Natural killer cell (primary cell): ENCODE measurements around the gene TMCC1. TPM values are rescaled to one million over a fixed set of nuclear protein-coding genes. Genes with fewer than 3 reads are reported as not detected.
A peak's percentile ranks its signal among the peaks of the same experiment; 100 is the strongest.

Experiments used
- ATAC-seq, 3 donors: fragments of 150-1000 bp in 2 of 3; fragments of 200-7000 bp in 1 of 3; cut with Tn5 transposase; 1 replicate in 1 of 3; 2 replicates in 2 of 3; pipeline ENCODE4 v1.10.0; 2021; ENCODE audit warnings: mild to moderate bottlenecking in 2 of 3, moderate library complexity in 2 of 3
- DNase-seq, 2 donors: peaks; one replicate each; pipeline versions ENCODE4 v3.0.0 to v3.0.0-alpha.2; 2013 to 2021; ENCODE audit warnings: mixed read lengths in 1 of 2
- H3K27ac ChIP-seq: one replicate; pipeline ENCODE4 v1.5.1; 2013; ENCODE audit warnings: mild to moderate bottlenecking, low read length
- H3K27me3 ChIP-seq: one replicate; pipeline ENCODE4 v1.6.1; 2013; ENCODE audit warnings: low read length; ENCODE audit not compliant: control insufficient read depth, insufficient read depth
- H3K36me3 ChIP-seq: one replicate; pipeline ENCODE4 v1.6.1; 2013; ENCODE audit warnings: low read length; ENCODE audit not compliant: control insufficient read depth, insufficient read depth
- H3K4me1 ChIP-seq: one replicate; pipeline ENCODE4 v1.6.1; 2013; ENCODE audit warnings: low read length; ENCODE audit not compliant: control insufficient read depth, insufficient read depth
- H3K4me3 ChIP-seq: one replicate; pipeline ENCODE4 v1.5.1; 2013; ENCODE audit warnings: low read length
- H3K9me3 ChIP-seq: one replicate; pipeline ENCODE4 v1.6.1; 2013; ENCODE audit warnings: low read length; ENCODE audit not compliant: control insufficient read depth, insufficient read depth
- H3K27ac Mint-ChIP-seq, 2 donors: one replicate each; pipeline ENCODE4 v1.8.0; 2022; ENCODE audit warnings: mild to moderate bottlenecking in 2 of 2, mixed read lengths in 2 of 2, moderate library complexity in 1 of 2
- H3K27me3 Mint-ChIP-seq, 2 donors: one replicate each; pipeline ENCODE4 v1.8.0; 2022; ENCODE audit warnings: low read depth in 2 of 2, mixed read lengths in 2 of 2
- H3K36me3 Mint-ChIP-seq: one replicate; pipeline ENCODE4 v1.8.0; 2022; ENCODE audit warnings: mixed read lengths
- H3K4me1 Mint-ChIP-seq, 2 donors: one replicate each; pipeline ENCODE4 v1.8.0; 2022; ENCODE audit warnings: mixed read lengths in 2 of 2
- H3K4me3 Mint-ChIP-seq: one replicate; pipeline ENCODE4 v1.8.0; 2022; ENCODE audit warnings: mild to moderate bottlenecking, moderate library complexity, mixed read lengths
- H3K9me3 Mint-ChIP-seq, 2 donors: one replicate each; pipeline ENCODE4 v1.8.0; 2022; ENCODE audit warnings: mixed read lengths in 2 of 2
- CTCF ChIP-seq: fragments of 200-600 bp; IDR thresholded peaks from one replicate; pipeline ENCODE4 v1.8.0; 2022; ENCODE audit warnings: antibody characterized with exemption
- WGBS: methylation state at CpG from one replicate; pipeline ENCODE4 v1.1.7; 2013; ENCODE audit warnings: missing lambda C conversion rate; ENCODE audit not compliant: insufficient coverage; 5-methylcytosine and 5-hydroxymethylcytosine counted together
- intact Hi-C: fragments of 100-400 bp; cut with micrococcal nuclease; formaldehyde crosslinking; loops from one replicate; pipeline ENCODE4 v1.14.2; 2022
- total RNA-seq, 4 donors: library from RNA; stranded (reverse); fragments of 120-200 nt in 1 of 4; gene quantifications; one replicate each; pipeline versions ENCODE4 v1.2.3 to v1.2.4, GENCODE V29; 2013 to 2022

TMCC1 gene
- total RNA-seq, 3 donors from 2014 or later (not counting 1 experiment from before 2014, with no cell fraction given): 26.4 to 36.7 (median 31.7) TPM

GRCh38 chr3:129938140-129938930 is 44.8 kb upstream of the TMCC1 start:
- H3K4me3 Mint-ChIP-seq: peak overlapping the region; percentile 14
- ATAC-seq: no peak
- 87% methylated on average over 5 of the region's 8 CpGs for WGBS

GRCh38 chr3:129937717-129938116 is 44.2 kb upstream of the TMCC1 start:
- 95% methylated on average over 9 of the region's 9 CpGs for WGBS
- H3K9me3 Mint-ChIP-seq: no peaks in the 10 kb centered on the region
- Histone ChIP-seq H3K9me3 (no peaks in the 10 kb centered on the region), H3K27ac (no peak overlapping the region), H3K4me3 (no peak overlapping the region), H3K36me3 (no peaks in the 10 kb centered on the region), H3K27me3 (no peaks in the 10 kb centered on the region), H3K4me1 (peaks cover 8% of the 10 kb centered on the region)
- H3K27me3 Mint-ChIP-seq: peaks cover 5 to 7% of the 10 kb centered on the region in 2 donors
- H3K4me3 Mint-ChIP-seq: no peak overlapping the region
- no peaks in the 10 kb centered on the region for H3K36me3 Mint-ChIP-seq
- H3K27ac Mint-ChIP-seq: no peak overlapping the region
- no peak for TF ChIP-seq CTCF
- no peak for DNase-seq
- H3K4me1 Mint-ChIP-seq: peaks cover 11 to 17% of the 10 kb centered on the region in 2 donors
- ATAC-seq: no peak
- intact Hi-C loops: loop anchor here (5.0 kb wide), 1 partner anchor 540 kb away; no protein-coding TSS in a partner anchor

More at GRCh38 chr3:129938140-129938930, 44.8 kb upstream of the TMCC1 start:
- Histone ChIP-seq H3K9me3 (no peaks in the 10 kb centered on the region), H3K4me3 (no peak overlapping the region), H3K27ac (no peak overlapping the region), H3K27me3 (no peaks in the 10 kb centered on the region), H3K4me1 (peaks cover 8% of the 10 kb centered on the region), H3K36me3 (no peaks in the 10 kb centered on the region)
- Mint-ChIP-seq H3K36me3 (no peaks in the 10 kb centered on the region), H3K4me1 (peaks cover 11 to 17% of the 10 kb centered on the region in 2 donors), H3K27me3 (peaks cover 5 to 7% of the 10 kb centered on the region in 2 donors), H3K27ac (no peak overlapping the region), H3K9me3 (no peaks in the 10 kb centered on the region)
- no peak for TF ChIP-seq CTCF
- intact Hi-C loops: loop anchor here (5.0 kb wide), 1 partner anchor 541 kb away; no protein-coding TSS in a partner anchor
- DNase-seq: no peak

GRCh38 chr3:129936757-129937156 is 43.2 kb upstream of the TMCC1 start:
- H3K9me3 ChIP-seq: no peaks in the 10 kb centered on the region
- TF ChIP-seq CTCF: no peak
- Mint-ChIP-seq H3K9me3 (no peaks in the 10 kb centered on the region), H3K27me3 (peaks cover 3 to 5% of the 10 kb centered on the region in 2 donors), H3K36me3 (no peaks in the 10 kb centered on the region), H3K4me3 (peak overlapping the region; percentile 87), H3K4me1 (peaks cover 11 to 17% of the 10 kb centered on the region in 2 donors), H3K27ac (peak overlapping the region; percentile 49 to 69)
- peaks cover 8% of the 10 kb centered on the region for H3K4me1 ChIP-seq
- intact Hi-C loops: loop anchor here (5.0 kb wide), 1 partner anchor 539 kb away; no protein-coding TSS in a partner anchor
- no peak overlapping the region for H3K27ac ChIP-seq
- ATAC-seq (peak; percentile 69 to 82 (median 79)), DNase-seq (peak in 1 of 2 donors; percentile 58)
- WGBS: 41% methylated on average over 6 of the region's 6 CpGs
- no peaks in the 10 kb centered on the region for H3K36me3 ChIP-seq
- peak overlapping the region; percentile 18 for H3K4me3 ChIP-seq
- H3K27me3 ChIP-seq: no peaks in the 10 kb centered on the region
